Stimulated activated CD4-positive, alpha-beta T cell treated with anti-CD3 and anti-CD28 coated beads, Interleukin-1b, Interleukin-23, amount 100 ng/mL, for 48 hours (primary cell): ENCODE data around the gene JMJD7.
A peak's percentile ranks its signal among the peaks of the same experiment; 100 is the strongest.

Experiments
- DNase-seq: peaks from one replicate; pipeline ENCODE4 v3.0.0-alpha.2; 2020

Gene JMJD7

DNA sequence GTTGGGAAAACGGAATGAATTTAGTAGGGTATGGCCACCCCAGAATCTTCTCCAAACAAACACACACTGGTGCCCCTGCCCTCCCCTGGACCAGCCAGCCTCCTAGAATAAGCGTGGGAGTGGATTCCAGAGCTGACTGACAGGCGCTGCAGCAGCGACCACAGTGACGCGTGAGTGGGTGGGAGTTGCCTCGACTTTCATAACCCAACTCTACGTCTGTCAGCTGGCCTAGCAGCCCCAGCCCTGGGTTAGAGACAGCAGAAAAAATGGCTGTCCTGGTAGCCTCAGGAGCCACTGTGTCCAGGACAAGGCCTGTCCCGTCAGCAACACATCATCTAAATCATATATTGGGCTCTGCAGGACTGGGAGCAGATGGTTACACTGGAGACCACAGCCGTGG is 20.7 kb downstream of the JMJD7 start:
- peak; percentile 64 for DNase-seq

DNA sequence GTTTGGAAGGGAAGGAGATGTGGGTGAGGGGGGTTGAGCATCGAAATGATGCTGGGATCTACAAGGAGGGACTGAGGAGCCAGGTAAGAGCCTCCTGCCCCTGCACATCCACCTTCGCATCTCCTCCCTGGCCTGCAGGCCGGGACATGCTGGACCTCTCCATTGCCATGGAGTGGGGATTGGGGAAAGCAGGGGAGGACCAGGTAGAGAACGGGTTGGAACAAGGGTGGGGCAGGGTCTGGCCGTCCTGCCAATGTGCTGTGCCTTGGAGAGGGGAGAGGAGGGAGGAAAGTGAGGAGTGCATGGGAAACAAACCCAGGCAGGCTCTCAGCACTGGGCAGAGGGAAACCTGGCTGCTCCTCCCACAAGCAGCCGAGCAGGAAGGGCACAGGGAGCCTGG is 21.3 kb downstream of the JMJD7 start:
- DNase-seq: no peak

DNA sequence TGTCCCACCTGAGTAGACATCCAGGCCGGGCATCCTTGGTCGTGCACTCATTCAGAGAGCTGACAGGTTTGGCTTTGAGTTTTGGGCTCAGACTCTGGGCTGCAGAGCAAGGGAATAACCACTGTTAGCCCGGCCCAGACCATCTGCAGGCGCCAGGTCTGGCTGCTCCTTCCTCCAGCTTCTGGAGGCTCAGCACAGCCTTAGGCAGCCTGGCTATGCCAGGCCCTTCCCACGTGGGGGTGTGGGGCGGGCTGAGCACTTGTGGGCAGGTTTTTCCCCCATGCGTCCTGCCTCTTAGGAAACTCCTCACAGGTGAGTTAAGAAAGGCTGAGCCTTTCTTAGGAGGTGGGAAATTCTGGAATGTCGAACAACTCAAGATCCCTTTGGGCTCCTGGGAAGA is 22.0 kb downstream of the JMJD7 start:
- DNase-seq: no peak

DNA sequence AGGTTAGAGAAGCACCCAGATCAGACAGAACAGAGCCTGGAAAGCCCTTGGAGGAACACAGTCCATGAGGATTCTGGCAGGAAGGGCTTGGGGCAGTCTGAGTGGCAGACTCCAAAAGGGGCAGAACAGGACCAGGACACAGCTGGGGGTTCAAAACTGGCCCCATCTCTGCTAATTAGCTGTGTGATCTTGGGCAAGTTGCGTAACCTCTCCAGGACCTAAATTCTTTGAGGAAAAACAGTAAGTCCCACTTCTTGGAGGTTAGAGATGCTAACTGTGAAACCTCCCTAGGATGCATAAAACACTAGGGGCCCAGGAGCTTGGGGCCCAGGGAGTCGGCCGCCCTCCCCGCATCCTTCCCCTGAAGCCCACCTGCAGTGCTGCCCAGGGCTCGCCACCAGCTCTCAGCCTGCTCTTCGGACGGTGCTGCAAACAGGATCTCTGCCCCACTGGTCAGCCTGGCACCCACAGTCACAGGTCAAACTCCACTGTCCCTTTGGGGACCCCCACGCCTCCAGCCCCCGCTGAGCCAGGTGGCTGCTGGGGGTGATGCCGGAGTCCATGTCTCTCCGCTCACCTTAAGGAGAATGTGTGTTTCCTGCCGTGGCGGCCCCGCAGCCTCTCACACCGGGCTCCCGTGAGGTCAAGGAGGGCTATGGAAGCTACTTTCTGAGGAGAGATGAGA is 22.7 kb downstream of the JMJD7 start:
- no peak for DNase-seq

DNA sequence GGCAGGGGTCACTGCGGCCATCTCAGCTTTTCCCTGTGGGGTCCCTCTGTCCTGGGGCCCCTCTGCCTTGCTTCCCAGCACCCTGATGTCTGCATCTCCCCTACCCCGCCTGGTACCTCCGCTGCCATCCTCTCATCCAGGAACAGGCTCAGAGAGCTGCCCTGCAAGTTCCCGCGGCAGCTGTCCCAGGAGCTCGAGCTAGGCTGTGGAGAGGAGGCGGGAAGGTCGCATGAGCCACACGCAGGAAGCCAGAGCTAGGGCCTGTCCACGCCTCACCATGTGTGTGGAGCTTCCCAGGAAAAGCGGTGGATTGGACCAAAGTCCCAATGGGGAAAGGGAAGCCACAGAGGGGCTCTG is 23.3 kb downstream of the JMJD7 start:
- no peak for DNase-seq

DNA sequence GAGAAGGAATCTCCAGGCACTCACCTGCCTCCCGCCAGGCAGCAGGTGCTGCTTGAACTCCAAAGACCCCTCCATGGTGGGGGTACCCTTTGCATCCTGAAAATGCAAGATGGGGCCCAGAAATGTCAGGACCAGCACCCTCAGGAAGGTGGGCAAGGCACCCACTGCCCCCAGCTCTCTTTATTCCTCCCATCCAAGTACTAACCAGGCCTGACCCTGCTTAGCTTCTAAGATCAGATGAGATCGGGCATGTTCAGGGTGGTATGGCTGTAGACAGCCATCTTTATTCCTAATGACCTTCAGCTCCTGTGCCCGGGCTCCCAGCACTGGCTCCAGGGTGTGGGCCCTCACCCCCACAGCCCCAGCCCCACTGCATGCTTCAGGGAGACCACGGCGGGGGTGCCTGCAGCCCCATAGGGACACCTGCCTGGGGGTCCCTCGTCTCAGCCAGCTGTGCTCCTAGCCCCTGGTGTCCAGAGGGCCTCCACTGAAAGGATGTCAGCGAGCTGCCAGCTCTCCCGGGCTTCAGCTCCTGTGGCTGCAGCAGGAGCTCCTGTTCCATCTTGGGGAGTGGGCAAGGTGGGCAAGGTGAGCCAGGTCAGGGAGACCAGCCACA is 24.0 kb downstream of the JMJD7 start:
- DNase-seq: no peak

DNA sequence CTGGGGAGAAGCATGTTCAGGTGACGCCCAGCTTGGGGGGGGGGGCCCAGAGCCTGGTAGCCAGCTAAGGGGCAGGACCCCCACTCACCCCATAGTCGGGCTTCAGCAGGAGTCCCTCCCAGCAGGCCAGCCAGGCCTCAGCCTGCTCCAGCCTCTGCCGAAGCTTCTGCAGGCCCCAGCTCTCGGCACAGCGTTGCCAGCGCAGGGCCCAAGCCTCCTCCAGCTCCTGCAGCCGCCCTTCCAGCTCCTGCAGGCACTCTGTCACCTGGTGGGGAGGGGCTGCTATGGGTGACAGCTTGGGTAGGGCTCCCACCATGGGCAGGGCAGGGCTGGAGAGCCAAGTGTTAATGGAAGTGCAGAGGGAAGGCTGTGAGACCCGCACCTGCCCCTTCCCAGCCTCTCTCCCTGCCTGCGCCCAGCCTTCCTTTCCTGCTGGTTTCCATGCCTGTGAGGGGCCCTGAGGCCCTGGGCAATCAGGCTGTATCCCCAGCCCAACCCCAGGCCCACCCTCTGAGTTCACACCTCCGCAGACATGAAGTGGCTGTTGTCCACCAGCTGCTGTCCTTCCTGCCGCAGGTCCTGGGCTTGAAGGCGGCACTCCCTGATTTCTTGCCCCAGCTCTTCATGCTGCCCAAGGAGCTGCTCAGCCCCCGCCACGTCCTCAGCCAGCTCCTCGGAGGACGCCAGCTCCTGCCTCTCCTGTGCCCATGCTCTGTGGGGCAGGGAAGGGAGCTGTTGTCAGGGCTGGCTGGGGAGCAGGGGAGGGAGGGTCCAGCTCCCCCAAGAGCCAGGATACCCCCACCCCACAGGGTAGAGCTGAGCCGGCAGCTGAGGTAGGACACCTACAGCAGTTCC is 25.1 kb downstream of the JMJD7 start:
- no peak for DNase-seq

DNA sequence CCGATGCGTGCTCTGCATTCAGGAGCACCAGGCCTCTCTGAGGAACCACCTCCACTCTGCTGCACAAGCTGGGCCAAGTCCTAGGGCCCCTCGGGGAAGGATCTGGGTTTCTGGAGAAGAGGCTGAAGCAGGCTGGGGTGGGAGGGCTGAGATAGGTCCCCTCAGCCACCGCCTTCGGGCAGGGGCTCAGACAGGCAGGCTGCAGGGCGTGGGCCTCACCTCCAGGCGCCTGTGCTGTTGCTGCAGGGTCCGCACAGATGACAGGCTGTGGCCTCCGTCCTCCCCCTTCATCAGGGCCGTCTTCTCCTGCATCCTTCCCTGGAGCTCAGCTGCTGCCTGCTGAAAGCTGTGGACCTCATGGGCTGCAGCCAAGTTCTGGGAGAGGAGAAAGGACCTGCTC is 25.9 kb downstream of the JMJD7 start:
- DNase-seq: no peak

DNA sequence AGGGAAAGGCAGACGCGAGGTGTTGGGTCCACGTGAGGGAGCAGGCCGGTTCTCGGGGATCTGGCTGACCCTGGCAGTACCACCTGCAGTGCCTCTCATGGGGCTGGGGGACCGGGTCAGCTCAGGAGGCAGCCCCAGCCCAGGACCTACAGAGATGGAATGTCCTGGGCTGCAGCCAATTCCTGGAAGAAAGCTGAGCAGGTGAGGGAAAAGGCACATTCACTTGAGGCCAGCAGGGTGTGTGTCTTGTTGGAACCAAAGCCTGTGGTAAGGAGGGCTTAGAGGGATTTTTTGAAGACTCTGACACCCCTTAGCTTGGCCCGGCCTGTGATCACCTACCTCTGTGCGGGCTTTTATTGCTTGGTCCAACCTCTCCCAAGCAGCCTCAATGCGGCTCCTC is 26.6 kb downstream of the JMJD7 start:
- no peak for DNase-seq

DNA sequence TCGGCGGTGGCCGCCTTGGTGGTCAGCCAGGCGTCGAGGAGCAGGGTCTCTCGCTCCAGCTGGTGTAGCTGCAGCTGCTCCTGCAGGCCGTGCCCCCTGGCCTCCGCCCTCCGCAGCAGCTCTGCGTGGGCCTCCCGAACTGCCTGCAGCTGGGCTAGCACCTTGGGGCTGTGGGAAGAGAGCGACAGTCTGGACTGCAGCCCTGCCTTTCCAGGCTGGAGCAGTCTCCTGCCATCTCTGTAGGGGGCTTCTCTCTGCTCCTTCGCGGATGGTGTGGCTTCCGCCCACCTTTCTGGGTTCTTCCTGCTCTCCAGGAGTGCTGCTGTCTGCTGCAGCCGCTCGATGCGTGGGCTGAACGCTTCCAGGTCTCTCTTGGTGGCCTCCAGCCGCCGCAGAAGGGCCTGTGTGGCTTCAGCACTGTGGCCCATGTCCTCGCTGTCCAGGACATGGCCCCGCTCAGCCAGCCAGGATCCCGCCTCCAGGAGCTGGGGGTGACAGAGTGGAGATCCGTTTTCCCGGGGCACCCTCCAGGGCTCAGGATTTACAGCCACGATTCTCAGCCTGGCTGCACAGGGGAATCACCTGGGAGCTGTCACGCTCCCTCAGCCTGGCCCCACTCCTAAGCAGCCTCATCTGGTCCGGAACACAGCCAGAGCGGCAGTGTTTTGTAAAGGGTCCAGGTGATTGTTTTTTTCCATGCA is 27.5 kb downstream of the JMJD7 start:
- DNase-seq: no peak

DNA sequence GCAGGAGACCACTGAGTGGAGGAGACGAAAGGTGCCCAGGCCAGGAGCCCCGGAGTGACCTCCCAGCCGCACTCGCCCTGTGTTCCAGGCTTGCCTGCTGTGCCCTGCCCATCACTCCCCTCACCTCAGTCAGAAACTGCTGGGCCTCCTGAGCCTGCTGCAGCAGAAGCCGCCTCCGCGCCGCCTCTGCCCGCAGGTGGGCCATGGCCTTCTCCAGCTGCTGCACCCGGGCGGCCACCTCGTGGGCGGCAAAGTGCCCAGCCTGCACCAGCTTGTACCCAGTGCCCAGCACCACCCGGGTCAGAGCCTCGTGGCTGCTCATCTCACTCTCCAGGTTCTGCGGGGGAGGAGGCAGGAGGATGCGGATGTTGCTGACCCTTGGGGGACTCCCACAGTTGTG is 28.4 kb downstream of the JMJD7 start:
- no peak for DNase-seq

DNA sequence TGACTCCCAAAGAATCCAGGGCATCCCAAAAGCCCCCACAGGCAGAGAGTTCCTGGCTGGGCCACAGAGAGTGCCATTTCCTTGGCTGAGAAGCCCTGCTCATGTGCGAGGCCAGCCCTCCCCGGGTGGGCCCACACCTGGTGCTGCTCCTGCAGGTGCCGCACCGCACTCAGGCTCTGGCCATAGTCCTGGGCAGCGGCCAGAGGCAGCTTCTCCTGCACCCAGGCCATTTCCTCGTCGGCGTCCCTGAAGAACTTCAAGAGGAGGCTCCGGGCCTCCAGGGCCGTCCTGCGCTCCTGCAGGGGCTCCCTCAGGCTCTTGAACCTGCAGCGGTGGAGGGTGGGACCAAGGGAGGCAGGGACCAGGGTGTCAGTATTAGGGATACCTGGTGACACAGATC is 28.8 kb downstream of the JMJD7 start:
- no peak for DNase-seq

DNA sequence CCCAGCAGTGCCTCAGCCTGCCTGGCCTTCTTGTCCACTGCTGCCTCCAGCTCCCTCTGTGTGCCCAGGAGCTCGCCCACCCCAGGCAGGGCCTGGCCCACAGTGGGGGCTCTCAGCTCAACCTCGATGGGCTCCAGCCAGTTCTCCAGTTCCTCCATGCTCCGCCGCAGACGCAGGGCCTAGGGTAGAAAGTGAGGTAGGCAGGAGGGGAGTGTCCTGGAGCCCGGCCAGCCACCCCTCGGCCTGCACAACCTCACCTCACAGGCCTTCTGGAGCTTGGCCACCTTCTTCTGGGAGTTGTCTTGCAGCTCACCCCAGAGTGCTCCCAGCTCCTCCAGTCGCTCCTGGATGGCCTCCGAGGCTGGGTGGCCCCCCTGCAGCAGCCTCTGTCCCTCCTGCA is 29.4 kb downstream of the JMJD7 start:
- DNase-seq: no peak

DNA sequence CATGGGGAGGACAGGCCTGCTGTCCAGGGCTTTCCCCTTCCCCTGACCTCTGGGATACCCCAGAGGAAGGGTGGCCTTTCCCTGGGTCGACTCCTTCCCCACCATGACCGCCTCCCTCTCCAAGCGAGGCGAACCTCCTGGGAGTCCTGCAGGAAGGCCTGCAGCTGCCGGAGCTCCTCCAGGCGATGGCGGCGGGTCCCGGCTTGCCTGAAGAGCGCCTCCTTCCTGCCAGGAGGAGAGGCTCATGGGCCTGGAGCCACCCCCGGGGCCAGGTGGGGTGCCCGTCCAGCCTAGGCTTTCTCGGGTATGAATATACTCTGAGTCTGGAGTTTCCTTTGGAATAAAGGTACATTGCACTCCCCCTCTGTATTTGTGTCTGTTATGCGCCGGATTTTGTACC is 30.9 kb downstream of the JMJD7 start:
- no peak for DNase-seq

DNA sequence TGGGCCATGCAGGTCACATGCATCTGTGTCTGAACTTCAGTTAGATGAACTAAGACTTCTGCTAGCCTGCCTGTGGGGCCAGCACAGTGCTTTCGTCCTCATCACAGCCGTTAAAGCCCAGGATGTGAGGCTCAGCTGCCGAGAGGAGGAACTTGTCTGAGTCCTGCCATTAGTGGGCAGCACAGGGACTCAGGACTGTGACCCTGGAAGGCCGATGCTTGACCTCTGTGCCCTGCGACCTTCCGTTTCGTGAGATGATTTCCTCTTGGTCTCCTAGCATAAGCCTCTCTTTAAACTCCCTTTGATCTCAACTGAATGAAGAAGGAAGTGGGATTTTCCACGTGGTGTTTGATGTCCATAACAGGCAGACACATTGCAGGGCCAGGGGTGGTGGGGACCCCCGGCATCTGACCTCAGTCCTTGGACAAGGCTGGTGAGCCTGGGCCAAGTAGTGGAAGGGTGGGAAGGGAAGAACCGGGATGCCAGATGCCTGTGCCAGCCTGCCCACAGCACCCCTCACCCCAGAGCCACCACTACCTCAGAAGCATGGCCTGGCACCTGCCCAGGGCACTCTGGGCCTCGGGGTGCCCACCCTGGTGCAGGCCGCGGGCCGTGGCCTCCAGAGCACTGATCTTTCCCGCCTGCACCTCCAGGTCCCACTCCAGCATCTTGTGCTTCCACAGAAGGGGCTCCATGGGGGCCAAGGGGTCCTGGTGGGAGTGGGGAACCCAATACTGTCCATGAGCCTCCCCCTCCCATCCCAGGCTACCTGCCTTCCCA is 32.3 kb downstream of the JMJD7 start:
- DNase-seq: no peak

DNA sequence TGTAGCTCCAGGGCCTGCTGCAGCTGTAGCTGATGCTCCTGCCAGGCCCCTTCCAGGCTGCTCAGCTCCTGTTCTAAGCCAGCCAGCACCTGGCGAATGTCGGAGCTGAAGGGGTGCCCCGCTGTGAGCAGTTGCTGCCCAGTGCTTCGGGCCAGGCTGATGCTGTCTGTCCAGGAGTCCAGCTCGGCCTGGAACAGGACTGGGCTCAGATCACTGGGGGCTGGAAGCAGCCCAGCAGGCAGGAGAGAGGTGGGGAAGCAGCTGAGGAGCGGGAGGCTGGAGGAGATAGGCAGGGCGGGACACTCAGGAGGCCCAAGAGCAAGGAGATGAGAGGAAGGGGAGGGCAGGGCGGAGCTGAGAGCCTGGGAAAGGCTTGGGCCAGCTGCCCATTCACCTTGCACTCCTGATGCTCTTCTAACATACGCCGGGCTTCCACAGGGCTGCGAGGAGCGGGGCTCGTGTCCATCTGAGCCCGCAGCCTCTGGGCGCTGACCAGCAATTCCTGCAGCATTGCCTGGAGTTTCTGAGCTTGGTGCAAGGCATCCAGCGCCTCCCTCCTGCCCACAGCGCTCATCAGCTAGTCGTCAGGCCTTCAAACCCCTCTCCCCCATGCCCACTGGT is 34.0 kb downstream of the JMJD7 start:
- no peak for DNase-seq

DNA sequence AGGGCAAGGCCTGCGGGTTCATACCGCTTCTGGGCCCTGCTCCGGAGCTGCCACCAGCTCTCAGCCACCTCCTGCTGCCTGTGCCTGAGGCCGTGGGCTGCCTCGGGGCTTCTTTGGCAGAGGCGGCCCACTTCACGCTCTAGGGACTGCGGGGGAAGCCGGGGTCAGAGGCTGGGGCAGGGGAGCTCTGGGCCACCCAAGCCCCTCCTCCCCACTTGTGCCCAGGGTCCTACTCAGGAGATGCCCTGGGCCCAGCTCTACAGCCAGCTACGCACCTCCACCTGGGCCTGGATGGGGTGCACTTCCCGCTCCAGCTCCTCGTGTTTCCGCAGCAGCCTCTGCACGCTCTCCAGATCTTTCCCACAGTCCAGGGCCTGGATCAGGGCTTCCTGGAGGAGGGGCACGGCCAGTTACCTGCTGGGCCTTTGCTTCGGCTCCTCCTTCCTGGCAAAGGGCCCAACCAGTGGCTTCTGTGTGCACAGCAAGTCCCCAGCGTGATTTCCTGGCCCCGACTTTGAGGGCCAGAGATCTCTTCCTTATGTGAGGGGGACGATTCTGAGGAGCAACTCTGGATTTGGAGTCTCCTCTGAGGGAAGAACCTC is 34.7 kb downstream of the JMJD7 start:
- no peak for DNase-seq

DNA sequence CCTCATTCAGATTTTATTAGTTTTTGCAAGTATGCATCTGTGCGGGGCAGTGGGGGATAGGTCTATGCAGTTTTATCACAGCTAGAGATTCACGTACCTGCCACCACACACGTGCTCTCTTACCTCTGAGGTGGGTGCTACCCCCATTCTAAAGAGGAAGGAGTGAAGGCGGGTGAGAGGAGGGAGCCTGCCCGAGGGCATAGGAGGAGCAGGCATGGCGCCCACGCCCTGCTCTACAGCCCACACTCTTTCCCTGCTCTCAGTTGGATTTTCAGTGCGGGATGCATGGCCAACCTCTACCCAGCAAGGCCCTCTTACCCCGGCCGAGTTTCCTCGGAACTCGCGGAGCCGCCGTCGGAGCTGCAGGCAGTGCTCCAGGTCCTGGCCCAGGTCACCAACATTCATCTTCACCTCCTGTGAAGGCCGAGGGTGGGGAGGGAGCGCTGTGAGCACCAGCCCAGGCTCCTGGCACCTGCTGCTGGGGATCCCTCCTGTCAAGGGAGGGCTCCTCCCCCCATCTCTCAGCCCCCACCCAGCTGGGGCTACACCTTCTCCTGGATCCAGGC is 37.7 kb downstream of the JMJD7 start:
- no peak for DNase-seq

DNA sequence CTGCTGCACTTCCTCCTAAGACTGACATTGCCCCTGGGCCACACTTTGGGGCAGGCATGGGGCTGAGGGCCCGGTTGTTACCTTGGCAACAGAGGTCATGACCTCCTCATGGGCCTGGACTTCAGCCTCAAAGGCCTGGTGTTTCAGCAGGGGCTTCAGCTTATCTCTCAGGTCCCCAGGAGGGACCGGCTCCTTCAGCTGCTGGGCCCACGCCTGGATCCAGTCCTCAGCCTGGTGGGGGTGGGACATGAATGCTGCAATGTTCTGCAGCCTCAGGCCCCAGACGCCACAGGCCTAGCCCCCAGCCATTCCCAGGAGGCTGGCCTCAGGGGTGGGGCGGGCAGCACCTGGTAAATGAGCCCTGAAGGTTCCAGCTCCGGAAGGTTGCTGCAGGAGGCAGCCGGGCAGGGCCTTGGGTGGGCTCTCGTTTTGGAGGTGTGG is 38.4 kb downstream of the JMJD7 start:
- DNase-seq: no peak

DNA sequence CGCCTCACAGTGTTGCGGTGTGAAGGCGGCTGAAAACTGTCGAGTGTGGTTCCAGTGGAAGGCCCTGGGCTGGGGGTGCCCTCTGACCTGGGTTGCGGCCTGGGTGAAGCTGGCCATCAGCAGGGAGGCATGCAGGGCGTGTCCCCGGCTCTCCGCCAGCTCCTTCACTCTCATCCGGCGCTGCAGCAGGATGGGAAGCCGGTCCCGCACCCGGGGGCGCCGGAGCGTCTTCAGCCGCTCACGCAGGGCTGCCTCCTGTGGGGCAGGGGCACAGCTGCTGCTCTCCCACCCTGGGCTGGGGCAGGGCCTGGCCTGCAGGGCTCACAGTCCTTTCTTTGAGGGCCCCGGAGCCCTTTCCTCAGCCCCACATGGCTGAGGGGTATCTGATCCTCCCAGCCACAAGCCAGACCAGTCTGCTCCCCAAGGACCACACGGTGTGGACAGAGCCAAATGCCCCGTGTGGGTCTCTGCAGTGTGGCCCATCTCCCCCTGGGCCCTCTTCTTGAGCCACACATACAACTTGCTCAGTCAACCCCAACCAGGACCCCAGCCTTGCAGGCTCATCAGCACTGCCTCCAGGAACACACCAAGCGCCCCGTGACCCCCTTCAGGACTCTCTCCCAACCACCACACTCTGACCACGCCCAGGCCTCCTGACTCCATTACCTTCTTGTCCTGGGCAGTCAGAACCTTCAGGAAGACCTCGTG is 39.1 kb downstream of the JMJD7 start:
- no peak for DNase-seq

DNA sequence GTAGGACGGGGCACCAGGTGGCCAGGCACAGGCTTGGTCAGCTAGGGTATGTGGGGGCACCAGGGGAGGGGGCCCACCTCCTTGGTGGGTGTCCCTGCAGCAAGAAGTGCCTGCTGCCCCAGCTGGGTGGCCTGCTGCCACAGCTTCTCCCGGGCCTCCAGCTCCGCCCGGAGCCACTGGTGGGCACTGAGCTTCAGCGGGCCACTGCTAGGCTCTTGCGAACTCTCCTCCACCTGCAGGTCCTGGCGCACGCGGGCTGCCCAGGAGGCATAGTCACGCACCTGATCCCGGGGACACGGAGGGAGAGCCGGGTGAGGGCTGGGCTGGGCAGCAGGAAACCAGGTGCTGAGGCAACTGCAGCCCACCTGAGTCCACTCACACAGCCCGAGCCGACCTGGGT is 40.4 kb downstream of the JMJD7 start:
- no peak for DNase-seq
